GM19438 (cell line): ENCODE data around the gene TOPAZ1.

Source experiments
- ATAC-seq: cut with Tn5 transposase; IDR thresholded peaks from one replicate; pipeline ENCODE4 v1.9.1; 2021; ENCODE audit warnings: low read depth; ENCODE audit not compliant: unreplicated experiment

The TOPAZ1 gene

DNA sequence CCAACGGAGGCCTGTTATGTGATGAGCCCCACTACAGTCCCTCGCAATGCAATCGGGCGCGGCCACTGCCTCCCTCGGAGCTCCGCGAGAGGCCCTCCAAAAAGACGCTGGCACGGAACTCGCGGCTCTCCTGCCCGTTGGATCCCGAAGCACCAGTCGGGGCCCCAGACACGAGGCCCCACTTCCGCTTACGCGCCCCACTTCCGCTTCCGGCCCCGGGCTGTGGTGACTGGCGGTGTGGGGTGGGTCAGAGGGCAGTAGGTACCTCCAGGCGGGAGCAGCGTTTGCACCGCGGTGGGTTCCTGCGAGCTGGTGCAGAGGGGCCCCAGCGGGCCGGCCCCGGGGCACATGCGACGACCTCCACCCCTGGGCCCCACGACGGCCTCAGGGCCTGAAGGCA is at the start of gene TOPAZ1:
TSS of gene TOPAZ1 (plus strand) at position 181 of the 400 bp plus-strand sequence. CDS start at position 349, 168 bp downstream.
- ATAC-seq, result no peak

DNA sequence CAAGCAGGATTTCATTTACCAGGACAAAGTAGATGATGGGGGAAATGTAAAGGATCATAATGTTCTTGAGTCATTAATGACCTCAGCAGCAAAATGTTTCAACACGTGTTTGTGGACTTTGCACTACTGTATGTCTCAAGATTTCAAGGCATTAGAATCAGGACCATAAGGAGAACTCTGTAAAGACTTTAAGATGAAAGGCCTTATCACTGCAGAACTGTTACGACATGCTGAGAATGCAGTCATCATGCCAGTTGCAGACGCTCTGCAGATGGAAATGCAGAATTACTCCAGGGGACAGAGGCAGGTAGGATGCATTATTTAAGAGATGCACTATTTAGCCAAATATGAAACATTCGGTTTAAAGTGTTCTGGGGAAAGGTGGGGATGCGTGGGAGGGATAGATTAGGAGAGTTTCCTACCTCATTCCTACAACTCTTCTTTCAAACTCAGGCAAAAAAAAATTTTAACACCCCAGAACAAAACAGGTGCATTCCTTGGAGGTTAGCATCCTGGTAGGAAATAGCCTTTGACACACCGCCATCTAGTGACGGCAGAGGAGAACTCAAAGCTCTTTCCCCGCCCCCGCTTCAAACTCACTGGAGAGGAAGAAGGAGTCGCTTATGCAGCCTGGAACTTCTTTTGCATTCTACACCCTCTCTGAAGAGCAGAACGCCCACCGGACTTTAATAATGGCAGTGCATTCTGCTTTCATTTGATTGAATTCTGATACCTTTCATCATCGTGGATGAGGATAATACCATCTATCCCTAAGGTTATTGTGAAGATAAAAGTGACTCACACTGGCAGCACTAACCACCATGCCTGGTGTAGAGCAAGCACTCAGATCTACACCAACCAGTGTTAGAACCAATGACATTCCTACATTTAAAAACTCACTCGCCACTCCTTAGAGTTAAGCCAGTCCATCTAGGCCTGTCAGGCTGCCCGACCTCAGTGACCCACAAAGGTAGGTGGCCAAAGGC is 43.1 kb upstream of the TOPAZ1 start:
- ATAC-seq, result no peak

DNA sequence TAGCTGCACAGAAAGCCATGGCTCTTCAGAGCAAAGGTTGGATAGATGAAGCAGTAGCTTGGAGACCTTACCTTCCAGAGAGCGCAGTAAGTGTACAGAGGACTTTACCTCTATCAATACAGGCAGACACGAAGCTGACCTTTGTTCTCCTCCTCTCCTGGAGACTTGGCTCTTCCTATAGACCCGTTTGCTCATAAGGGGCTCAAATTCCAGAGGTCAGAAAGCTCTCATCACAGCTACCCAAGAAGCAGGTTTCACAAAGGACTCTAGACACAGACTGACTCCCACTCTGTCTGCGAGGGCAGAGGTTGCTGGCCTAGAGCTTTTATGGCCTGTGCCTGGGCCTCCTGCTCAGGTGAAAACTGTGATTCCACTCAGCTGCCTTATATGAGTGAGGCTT is 35.4 kb upstream of the TOPAZ1 start:
- ATAC-seq, result no peak

DNA sequence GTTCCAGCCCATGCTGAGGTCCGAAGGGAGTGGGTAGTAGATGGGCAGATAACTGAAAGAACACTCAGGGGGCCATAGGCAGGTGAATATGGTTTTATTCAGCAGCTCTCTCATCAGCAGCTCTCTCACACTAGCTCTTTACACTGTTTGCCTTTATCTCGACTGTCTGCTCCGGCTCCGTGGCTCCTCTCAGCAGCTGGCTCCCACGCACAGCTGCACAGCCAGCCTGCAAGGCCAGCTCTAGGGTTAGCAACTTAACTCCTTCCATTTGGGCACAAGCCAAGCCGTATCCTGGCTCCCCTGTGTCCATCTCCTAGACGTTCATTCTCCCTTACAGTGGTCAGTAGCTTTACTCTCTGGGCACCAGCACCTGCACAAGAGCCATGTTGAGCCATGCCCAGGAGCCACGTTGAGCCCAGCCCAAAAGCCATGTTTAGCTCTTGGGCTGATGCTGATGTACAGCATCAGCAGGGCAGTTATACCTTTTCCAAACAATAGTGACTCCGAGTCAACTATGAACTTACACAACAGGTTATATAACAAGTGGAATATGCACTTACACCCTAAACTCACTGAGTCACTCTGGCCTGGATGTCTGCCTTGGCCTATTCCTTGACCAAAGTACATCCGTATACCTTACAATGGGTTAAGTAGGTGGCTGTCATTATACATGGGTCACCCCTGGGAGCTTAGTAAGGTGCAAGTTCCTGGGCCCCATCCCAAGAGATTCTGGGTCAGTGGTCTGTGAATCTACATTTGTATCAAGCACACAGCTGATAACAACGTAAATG is 34.6 kb upstream of the TOPAZ1 start:
- no peak for ATAC-seq

DNA sequence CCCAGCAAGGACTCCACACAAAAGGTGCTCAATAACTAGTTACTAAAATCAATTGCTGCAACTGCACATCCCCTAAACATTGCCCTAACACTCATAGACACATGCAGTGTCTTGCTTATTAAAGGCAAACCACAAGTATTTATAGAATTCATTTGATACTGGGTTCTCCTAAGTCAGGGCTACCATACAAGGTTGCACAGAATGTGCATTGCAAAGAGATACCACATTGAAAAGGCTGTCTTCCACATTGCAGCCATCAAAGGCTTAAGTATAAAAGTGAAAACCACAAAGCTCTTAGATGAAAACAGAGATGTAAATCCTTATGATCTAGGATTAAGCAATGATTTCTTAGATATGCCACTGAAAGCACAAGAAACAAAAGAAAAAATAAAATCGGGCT is 33.6 kb upstream of the TOPAZ1 start:
- ATAC-seq, result no peak

DNA sequence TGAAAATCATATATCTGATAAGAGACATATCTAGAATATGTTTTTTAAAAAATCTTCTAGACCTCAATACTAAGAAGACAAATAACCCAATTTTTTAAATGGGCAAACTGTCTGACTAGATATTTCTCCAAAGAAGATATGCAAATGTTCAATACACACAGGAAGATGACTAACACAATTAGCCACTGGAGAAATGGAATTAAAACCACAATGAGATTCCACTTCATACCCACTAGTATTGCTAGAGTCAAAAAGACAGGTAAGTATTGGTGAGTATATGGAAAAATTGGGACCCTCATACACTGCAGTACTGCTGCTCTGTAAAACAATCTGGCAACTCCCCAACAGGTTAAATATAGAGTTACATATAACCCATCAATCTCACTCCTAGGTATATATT is 33.1 kb upstream of the TOPAZ1 start:
- ATAC-seq, result no peak

DNA sequence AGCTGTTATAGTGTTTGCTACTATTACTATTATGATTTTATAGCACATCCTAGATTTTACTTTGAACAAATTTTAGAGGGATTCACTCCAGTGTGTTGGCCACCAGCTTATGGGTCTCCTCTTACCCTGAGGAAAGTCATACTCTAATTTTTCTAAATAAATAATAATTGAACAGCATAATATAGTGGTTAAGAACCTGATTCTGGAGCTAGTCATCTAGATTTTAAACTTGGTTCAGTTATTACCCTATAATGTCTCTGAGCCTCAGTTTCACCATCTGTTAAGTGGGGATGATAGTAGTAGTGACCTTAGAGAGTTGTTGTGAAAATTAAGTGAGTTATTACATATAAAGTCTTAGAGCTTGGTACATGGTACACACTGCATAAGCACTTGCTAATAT is 30.7 kb upstream of the TOPAZ1 start:
- no peak for ATAC-seq

DNA sequence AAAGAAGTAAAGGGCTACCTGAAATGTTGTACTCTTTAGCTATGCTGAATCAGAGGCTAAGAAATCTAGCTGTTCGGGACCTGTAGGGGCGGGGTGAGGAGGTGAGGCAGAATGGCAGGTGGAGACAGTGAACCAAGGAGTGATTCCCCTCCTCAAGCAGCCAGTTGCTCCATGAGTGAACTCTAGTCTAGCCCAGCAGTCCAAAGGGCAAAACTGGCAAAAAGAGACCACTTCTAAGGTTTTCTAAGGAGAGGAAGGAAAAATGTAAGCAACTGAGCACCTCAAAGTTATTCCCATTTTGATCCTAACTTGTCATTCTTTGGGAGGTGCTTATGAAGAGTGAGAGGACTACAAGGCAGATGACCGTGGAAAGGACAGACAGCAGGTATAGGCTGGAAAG is 19.3 kb upstream of the TOPAZ1 start:
- no peak for ATAC-seq

DNA sequence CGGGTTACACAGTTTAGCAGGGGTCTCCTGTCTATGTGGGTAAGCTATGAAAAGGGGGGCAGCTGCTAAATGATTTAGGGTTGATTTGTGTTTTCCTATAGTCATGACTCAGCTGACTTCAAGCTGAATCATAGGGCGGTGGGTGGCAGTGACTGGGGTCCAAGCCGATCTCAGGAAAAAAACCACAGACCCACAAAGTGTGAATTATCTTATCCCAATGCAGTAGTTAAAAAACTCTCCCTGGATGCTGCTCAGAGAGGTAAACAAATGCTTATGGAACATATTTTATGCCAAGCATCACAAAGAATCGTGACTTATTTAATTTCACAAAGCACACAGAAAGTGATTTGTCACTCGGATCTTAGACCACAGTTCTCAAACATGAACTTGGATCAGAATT is 18.4 kb upstream of the TOPAZ1 start:
- no peak for ATAC-seq

DNA sequence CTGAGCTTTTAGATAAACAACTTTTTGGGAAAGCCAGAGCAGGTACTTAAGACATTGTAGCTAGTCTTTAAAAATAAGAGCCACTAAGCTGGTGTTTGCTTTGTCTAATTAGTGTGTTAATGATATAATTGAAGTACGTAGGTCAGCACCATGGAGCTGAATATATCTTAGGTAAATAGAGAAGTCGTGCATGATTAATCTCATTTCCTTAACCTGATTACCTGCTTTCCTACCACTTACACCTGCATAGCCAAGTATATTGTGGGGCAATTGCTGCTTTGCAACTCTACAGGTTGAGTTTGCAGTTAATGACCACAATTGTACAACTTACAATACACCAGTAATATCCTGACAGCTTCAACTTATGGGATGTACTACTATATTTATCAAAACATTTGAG is 17.6 kb upstream of the TOPAZ1 start:
- no peak for ATAC-seq

DNA sequence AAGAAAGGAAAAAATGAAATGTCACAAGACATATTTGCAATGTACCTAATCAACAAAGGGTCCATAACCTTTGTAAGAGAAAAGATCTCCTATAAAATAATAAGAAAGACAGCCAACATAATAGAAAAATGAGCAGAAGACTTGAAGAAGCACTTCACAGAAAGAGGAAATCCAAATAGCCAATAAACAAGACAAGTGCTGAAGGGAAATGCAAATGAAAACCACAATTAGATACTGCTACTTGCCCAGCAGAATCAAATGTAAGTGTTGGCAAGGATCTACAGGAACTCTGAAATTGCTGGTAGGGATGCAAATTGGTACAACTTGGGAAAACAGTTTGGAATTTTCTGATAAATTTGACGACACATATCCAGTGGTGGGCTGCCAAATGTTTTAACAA is 15.1 kb upstream of the TOPAZ1 start:
- no peak for ATAC-seq

DNA sequence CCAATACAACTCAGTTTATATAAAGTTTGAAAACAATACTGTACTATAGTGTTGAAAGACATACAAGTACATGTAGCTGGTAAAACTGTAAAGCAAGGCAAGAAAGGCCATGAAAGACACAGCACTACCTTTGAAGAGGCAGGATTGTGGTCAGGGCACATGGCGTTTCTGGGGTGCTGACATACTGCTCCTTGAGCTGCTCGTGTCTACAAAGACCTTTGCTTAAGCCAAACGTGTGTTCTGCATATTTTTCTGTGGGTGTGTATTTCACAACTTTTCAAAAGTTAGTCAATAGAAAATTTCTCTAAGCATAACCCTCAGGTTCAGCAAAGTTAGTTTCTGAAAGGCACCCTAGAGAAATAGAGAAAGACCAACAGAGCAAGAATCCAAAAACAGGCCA is 14.1 kb upstream of the TOPAZ1 start:
- ATAC-seq, result no peak

DNA sequence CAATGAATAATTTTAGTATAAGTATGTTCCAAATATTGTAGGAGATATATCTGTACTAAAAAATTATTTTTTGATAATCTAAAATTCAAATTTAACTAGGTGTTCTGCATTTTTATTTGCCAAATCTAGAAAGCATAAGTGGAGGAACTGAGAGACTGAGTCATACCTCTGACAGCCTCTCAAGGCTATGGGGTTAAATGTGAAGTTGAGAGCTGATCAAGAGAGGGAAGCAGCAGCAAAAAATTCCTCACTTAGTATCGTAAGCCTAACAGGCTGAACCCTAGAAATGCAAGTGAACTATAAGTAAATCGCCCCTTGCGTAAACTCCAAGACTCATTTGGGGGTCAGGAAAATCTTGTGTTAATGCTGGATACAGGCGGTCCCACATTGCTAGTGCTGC is 12.8 kb upstream of the TOPAZ1 start:
- no peak for ATAC-seq

DNA sequence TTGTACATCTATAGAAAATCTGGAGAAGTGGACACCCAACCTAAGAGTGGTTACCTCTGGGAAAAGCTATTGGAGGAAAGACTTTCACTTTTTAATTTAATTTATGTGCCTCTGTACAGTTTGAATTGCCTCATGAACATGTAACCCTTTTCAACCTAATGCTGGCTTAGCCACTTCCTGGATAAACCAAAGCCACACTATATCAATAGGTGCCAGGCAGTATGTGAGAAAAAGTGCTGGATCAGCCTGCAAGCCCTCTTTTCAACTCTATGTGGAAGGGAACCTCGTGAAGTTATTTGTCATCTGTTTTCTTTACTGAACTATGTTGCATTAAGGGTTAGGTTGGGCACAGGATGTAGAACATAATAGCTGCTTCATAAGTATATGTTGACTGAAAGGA is 9.3 kb upstream of the TOPAZ1 start:
- ATAC-seq, result no peak

DNA sequence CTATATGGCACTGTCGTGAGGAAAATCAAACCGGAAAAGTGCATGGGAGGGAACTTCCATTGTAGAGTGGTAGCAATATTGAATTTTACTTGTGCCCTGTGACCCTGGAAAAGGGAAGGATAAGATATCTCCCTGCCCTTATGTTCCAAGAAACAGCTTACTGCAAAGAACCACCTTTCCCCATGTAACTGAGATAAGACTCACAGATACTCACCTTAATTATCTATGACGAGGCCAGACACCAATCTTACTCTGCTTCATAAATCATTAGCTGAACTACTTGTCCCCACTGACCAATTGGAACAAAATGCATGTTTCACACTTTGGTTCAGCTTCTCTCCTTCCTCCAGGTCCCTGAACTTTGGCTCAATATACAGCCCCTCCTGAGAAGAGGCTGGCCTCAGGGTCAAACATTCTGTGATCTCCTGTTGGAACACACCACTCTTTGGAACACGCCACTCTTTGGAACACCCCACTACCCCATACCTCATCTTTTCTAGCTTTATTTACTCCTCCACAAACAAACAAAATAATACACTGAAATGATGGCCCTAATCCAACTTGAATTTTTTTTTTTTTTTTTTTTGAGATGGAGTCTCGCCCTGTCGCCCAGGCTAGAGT is 6.9 kb upstream of the TOPAZ1 start:
- ATAC-seq, result no peak

DNA sequence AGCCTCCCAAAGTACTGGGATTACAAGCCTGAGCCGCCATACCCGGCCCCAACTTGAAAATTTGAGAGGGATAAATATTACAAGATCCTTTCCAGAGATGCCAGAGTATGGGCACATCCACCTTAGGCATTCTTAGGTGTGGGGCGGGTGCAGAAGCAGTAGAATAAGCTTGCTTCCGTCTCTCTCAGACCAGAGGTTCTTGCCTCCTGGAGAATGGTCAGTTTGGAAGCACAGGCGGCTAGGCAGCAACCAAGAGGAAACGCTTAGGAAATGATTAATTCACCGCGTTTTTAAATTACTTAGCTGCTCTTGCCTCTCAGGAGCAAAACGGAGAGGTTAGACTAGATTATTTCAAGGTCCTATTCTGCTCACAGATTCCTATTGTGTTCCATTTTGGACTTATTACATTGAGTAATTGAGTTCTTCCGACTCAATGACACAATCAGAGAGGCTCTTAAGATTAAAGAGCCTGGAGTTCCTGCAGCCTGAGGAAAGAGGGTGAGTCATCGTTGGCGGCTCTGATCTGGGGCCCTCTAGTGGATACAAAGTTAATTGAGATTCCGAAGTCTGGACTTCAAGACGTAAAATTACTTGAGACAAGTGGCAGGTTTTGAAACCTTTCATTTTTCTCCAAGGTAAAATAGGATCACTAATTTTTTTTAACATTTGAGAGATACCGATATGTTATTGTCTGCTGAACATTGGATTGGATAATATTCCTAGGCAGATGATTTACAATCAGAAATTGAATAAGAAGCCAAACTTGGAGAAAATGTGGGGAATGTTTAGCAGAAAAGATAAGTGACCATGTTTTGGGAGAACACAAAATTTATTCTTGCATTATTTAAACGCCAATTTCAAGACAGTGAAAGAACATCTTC is 5.8 kb upstream of the TOPAZ1 start:
- peak; percentile 75 for ATAC-seq

DNA sequence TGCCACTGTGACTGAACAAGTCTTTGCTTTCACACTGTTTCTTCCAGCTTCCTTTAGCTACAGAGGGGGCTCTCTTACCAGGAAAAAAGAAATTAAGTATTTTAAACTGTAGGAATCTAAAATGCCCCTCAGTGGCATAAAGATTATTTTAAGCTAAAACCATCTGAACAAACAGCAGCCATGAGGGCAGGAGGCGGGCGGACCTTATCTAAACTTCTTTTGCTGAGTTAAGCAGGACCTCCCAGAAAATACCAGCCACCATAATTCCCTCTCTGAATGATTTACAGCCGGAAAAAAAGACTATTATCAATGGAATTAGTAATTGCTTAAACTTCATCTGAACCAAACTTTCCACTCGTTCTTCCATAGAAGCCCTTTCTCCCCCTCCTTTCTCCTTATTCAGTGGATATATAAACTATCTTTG is 5.2 kb upstream of the TOPAZ1 start:
- ATAC-seq, result no peak

DNA sequence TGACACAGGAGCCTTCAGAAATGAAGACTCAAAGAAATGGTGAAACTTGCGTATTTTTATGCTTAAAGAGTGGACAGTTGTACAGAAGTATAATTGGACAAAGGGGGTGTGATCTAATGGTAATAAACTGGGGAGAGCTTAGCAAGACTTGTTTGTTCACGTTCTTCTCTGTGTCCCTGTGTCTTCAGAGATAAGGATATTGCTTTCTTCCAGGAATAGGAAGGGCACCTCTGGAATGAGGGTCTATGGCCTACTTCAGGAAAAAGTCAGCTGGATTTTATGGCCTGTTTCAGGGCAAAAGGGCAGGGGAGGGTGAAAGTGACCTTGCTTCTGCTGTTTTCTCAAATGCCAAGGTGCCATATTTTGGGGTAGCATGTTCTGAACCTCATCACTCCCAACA is 4.5 kb upstream of the TOPAZ1 start:
- ATAC-seq, result no peak

DNA sequence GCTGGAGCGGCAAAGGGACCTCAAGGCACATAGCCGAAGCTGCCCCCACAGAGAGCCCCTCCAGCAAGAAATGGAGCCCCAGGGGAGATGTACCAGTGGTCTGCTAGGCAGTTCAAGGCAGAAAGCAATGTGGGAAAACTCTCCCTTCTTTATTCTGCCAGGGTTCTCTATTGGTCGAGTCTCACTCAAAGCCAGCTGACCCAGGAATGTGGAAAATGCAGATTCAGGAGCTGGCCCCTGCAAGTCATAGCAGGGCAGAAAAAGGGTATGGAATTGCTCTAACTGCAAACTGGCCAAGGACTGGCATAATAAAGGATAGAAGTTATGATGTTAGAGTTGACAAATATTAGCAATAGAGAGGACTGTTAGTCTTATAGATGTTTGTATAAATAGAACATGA is 4.0 kb upstream of the TOPAZ1 start:
- no peak for ATAC-seq

DNA sequence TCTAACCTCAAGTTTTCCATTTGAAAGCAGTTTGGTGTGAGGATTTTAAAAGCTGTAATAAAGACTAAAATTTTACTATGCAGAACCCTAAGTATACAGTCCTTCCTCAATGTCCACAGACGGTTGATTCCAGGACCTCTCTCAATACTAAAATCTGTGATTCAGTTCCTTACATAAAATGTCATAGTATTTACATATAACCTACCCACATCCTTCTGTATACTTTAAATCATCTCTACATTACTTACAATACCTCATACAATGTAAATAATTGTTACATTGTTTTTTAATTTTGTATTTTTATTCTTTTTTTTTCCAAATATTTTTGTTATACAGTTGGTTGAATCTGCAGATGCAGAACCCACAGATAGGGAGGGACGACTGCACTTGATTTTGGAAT is 2.8 kb upstream of the TOPAZ1 start:
- ATAC-seq, result no peak
